Uterus (tissue), 4 donors: Measurements from ENCODE around the gene ST6GAL2. TPM values are rescaled to one million over a fixed set of nuclear protein-coding genes. Genes with fewer than 3 reads are reported as not detected.

Experiments
- DNase-seq, 2 donors: peaks; one replicate each; pipeline ENCODE4 v3.0.0-alpha.2; 2019 to 2020
- H3K27ac ChIP-seq, 2 donors: fragments of 200-600 bp; sonication (generic); 1 replicate in 1 of 2; 2 replicates in 1 of 2; pipeline ENCODE4 v1.5.1; 2016 to 2018
- H3K27me3 ChIP-seq, 2 donors: fragments of 200-600 bp; sonication (generic); one replicate each; pipeline ENCODE4 v1.5.1; 2018 to 2019; ENCODE audit warnings: control low read depth in 1 of 2
- H3K36me3 ChIP-seq, 2 donors: fragments of 200-600 bp; sonication (generic); one replicate each; pipeline ENCODE4 v1.5.1; 2019; ENCODE audit warnings: control low read depth in 1 of 2
- H3K4me1 ChIP-seq, 2 donors: fragments of 200-600 bp; sonication (generic); one replicate each; pipeline ENCODE4 v1.5.1; 2018 to 2019; ENCODE audit warnings: control low read depth in 1 of 2
- H3K4me3 ChIP-seq, 2 donors: fragments of 200-600 bp; sonication (generic); 1 replicate in 1 of 2; 2 replicates in 1 of 2; pipeline ENCODE4 v1.5.1; 2018 to 2019; ENCODE audit warnings: mild to moderate bottlenecking in 1 of 2
- H3K9me3 ChIP-seq, 2 donors: fragments of 200-600 bp; sonication (generic); one replicate each; pipeline ENCODE4 v1.5.1; 2019; ENCODE audit warnings: control low read depth in 1 of 2
- CTCF ChIP-seq, 4 experiments: fragments of 200-600 bp in 2 of 4; fragments of 450-650 bp in 2 of 4; sonication (generic) in 2 of 4; IDR thresholded peaks; one replicate each; pipeline ENCODE4 v1.5.1; 2016 to 2019; ENCODE audit warnings: antibody characterized with exemption in 4 of 4, mild to moderate bottlenecking in 2 of 4, moderate library complexity in 1 of 4
- POLR2A ChIP-seq, 2 donors: fragments of 450-650 bp; IDR thresholded peaks; one replicate each; pipeline ENCODE4 v1.6.1; 2016; ENCODE audit warnings: antibody characterized with exemption in 2 of 2, mild to moderate bottlenecking in 1 of 2, moderate library complexity in 1 of 2
- intact Hi-C: fragments of 100-400 bp; cut with DNase I; formaldehyde crosslinking; loops from one replicate; pipeline ENCODE4 v1.15.1; 2023; ENCODE audit warnings: low total_unique reads
- total RNA-seq, 4 donors: library from RNA; depleted of rRNA in 3 of 4; stranded (reverse); fragments of >200 nt in 3 of 4; gene quantifications; one replicate each; pipeline versions ENCODE4 v1.1.0 to v1.2.4, GENCODE V29; 2014 to 2023
- donor health status: DM: yes; HTN: yes; CAD: no.

The ST6GAL2 gene
- total RNA-seq, 4 donors from 2014 or later, result 0.51 to 64.2 (median 2.6) TPM; not detected in 1

- Histone ChIP-seq H3K27me3 (no peaks in the 10 kb centered on the region), H3K4me1 (no peaks in the 10 kb centered on the region), H3K27ac (no peak overlapping the region), H3K4me3 (no peak overlapping the region), H3K9me3 (no peaks in the 10 kb centered on the region), H3K36me3 (no peaks in the 10 kb centered on the region)
- intact Hi-C loops, result no loop called here
- no peak for DNase-seq
- no peak for TF ChIP-seq POLR2A (IDR thresholded peaks at IDR 0.05)
- TF ChIP-seq CTCF (IDR thresholded peaks at IDR 0.05), result no peak
Measured at GRCh38 chr2:106839849-106840595, 45.9 kb downstream of the ST6GAL2 start.

- no peaks in the 10 kb centered on the region for H3K4me1 ChIP-seq
- no peak overlapping the region for H3K4me3 ChIP-seq
- no peaks in the 10 kb centered on the region for H3K9me3 ChIP-seq
- no peak overlapping the region for H3K27ac ChIP-seq
- TF ChIP-seq CTCF (IDR thresholded peaks at IDR 0.05) (no peak), POLR2A (IDR thresholded peaks at IDR 0.05) (no peak)
- intact Hi-C loops, result no loop called here
- no peak for DNase-seq
- H3K27me3 ChIP-seq, result no peaks in the 10 kb centered on the region
- H3K36me3 ChIP-seq, result no peaks in the 10 kb centered on the region
Measured at GRCh38 chr2:106833256-106833655, 52.7 kb downstream of the ST6GAL2 start.

GRCh38 chr2:106831816-106832569, 54.0 kb downstream of the ST6GAL2 start:
- TF ChIP-seq POLR2A (IDR thresholded peaks at IDR 0.05) (no peak), CTCF (IDR thresholded peaks at IDR 0.05) (no peak)
- H3K9me3 ChIP-seq, result no peaks in the 10 kb centered on the region
- H3K4me3 ChIP-seq, result no peak overlapping the region
- no peak for DNase-seq
- H3K4me1 ChIP-seq, result no peaks in the 10 kb centered on the region
- intact Hi-C loops, result no loop called here
- H3K27ac ChIP-seq, result no peak overlapping the region
- H3K36me3 ChIP-seq, result no peaks in the 10 kb centered on the region
- H3K27me3 ChIP-seq, result no peaks in the 10 kb centered on the region

- TF ChIP-seq CTCF (IDR thresholded peaks at IDR 0.05), result no peak
- no peak for TF ChIP-seq POLR2A (IDR thresholded peaks at IDR 0.05)
- Histone ChIP-seq H3K36me3 (no peaks in the 10 kb centered on the region), H3K4me1 (no peaks in the 10 kb centered on the region), H3K27me3 (no peaks in the 10 kb centered on the region), H3K27ac (no peak overlapping the region), H3K4me3 (no peak overlapping the region), H3K9me3 (no peaks in the 10 kb centered on the region)
- no peak for DNase-seq
- intact Hi-C loops, result no loop called here
Measured at GRCh38 chr2:106831241-106831640, 54.7 kb downstream of the ST6GAL2 start.

- intact Hi-C loops, result no loop called here
- TF ChIP-seq POLR2A (IDR thresholded peaks at IDR 0.05) (no peak), CTCF (IDR thresholded peaks at IDR 0.05) (no peak)
- DNase-seq, result no peak
Measured at GRCh38 chr2:106830191-106830590, 55.8 kb downstream of the ST6GAL2 start.

More at GRCh38 chr2:106830191-106830590, 55.8 kb downstream of the ST6GAL2 start:
- Histone ChIP-seq H3K27ac (no peak overlapping the region), H3K27me3 (no peaks in the 10 kb centered on the region), H3K9me3 (no peaks in the 10 kb centered on the region), H3K4me3 (no peak overlapping the region), H3K4me1 (no peaks in the 10 kb centered on the region), H3K36me3 (no peaks in the 10 kb centered on the region)
